Activated CD4-positive, alpha-beta T cell treated with anti-CD3 and anti-CD28 coated beads, Interleukin-2, amount 50 U/mL, for 48 hours (primary cell): ENCODE data around the gene PRKD1.

Source experiments
- DNase-seq, 2 experiments: peaks; one replicate each; pipeline ENCODE4 v3.0.0-alpha.2; 2020

PRKD1 gene

GRCh38 chr14:29927376-29928116, at the start of gene PRKD1:
Gene PRKD1 (minus strand): TSS chr14:29927847.
- DNase-seq: no peak

- no peak for DNase-seq
Measured at GRCh38 chr14:29971101-29971500, 43.5 kb upstream of the PRKD1 start.

- no peak for DNase-seq
Measured at GRCh38 chr14:29955087-29955486, 27.4 kb upstream of the PRKD1 start.

GRCh38 chr14:29953501-29953900, 25.9 kb upstream of the PRKD1 start:
- no peak for DNase-seq

GRCh38 chr14:29944091-29944490, 16.4 kb upstream of the PRKD1 start:
- no peak for DNase-seq

- DNase-seq: no peak
Measured at GRCh38 chr14:29941401-29941800, 13.8 kb upstream of the PRKD1 start.

- no peak for DNase-seq
Measured at GRCh38 chr14:29940482-29940881, 12.8 kb upstream of the PRKD1 start.

- no peak for DNase-seq
Measured at GRCh38 chr14:29937116-29937515, 9.5 kb upstream of the PRKD1 start.

- DNase-seq: no peak
Measured at GRCh38 chr14:29930283-29930682, 2.6 kb upstream of the PRKD1 start.

GRCh38 chr14:29928117-29928640, 532 bp upstream of the PRKD1 start:
- no peak for DNase-seq

GRCh38 chr14:29926701-29927375, 809 bp downstream of the PRKD1 start:
- peak in 1 of 2 experiments; percentile 1 for DNase-seq

- no peak for DNase-seq
Measured at GRCh38 chr14:29926228-29926627, 1.4 kb downstream of the PRKD1 start.

- no peak for DNase-seq
Measured at GRCh38 chr14:29925736-29926135, 1.9 kb downstream of the PRKD1 start.

GRCh38 chr14:29925101-29925722, 2.4 kb downstream of the PRKD1 start:
- no peak for DNase-seq

GRCh38 chr14:29919845-29920244, 7.8 kb downstream of the PRKD1 start:
- no peak for DNase-seq

- DNase-seq: no peak
Measured at GRCh38 chr14:29918981-29919380, 8.7 kb downstream of the PRKD1 start.

GRCh38 chr14:29913566-29913965, 14.1 kb downstream of the PRKD1 start:
- no peak for DNase-seq

- DNase-seq: no peak
Measured at GRCh38 chr14:29911810-29912209, 15.8 kb downstream of the PRKD1 start.

GRCh38 chr14:29908652-29909577, 18.7 kb downstream of the PRKD1 start:
- no peak for DNase-seq

- no peak for DNase-seq
Measured at GRCh38 chr14:29906256-29906870, 21.3 kb downstream of the PRKD1 start.

- DNase-seq: no peak
Measured at GRCh38 chr14:29905543-29905942, 22.1 kb downstream of the PRKD1 start.
